WTC11 (cell line): ENCODE data around the gene F10. TPM values are rescaled to one million over a fixed set of nuclear protein-coding genes. Genes with fewer than 3 reads are reported as not detected.

Experiments used
- ATAC-seq: fragments of 200-7000 bp; cut with Tn5 transposase; 2 replicates; pipeline ENCODE4 v1.10.0; 2021; ENCODE audit warnings: mild to moderate bottlenecking, moderate library complexity
- CTCF ChIA-PET: fragments of 300-600 bp; sonication (Branson Sonifier 250); formaldehyde crosslinking; loops from one replicate; lab custom pipeline; 2021; ENCODE audit warnings: antibody characterized with exemption; lab: Charles Lee
- POLR2A ChIA-PET: fragments of 350-600 bp; sonication (Branson Sonifier 250); formaldehyde crosslinking; loops from one replicate; lab custom pipeline; 2021; ENCODE audit warnings: antibody characterized with exemption; lab: Charles Lee
- DNase-seq: peaks from one replicate; pipeline ENCODE4 v3.0.0; 2021; ENCODE audit warnings: low spot score
- H3K27ac Mint-ChIP-seq: 2 replicates; pipeline ENCODE4 v1.8.0; 2021; ENCODE audit warnings: mixed read lengths
- H3K27me3 Mint-ChIP-seq: 2 replicates; pipeline ENCODE4 v1.8.0; 2021; ENCODE audit warnings: low read depth, mild to moderate bottlenecking, moderate library complexity, mixed read lengths
- H3K36me3 Mint-ChIP-seq: 2 replicates; pipeline ENCODE4 v1.8.0; 2021; ENCODE audit warnings: mixed read lengths
- H3K4me1 Mint-ChIP-seq: 2 replicates; pipeline ENCODE4 v1.8.0; 2022; ENCODE audit warnings: mixed read lengths
- H3K4me3 Mint-ChIP-seq: 2 replicates; pipeline ENCODE4 v1.8.0; 2021; ENCODE audit warnings: mild to moderate bottlenecking, moderate library complexity, mixed read lengths
- H3K9me3 Mint-ChIP-seq: 2 replicates; pipeline ENCODE4 v1.8.0; 2021; ENCODE audit warnings: mixed read lengths
- CBFB ChIP-seq: sonication (generic); formaldehyde crosslinking; IDR thresholded peaks from 2 replicates; pipeline ENCODE4 v1.8.1; 2022; ENCODE audit warnings: mild to moderate bottlenecking, low read depth, missing genetic modification reagents
- KAT7 ChIP-seq: sonication (generic); formaldehyde crosslinking; IDR thresholded peaks from 2 replicates; pipeline ENCODE4 v1.8.1; 2023; ENCODE audit warnings: missing genetic modification reagents, mild to moderate bottlenecking, borderline replicate concordance
- PRRX2 ChIP-seq: fragments of 250-450 bp; sonication (Bioruptor Pico); IDR thresholded peaks from 2 replicates; pipeline ENCODE4 v1.8.0; 2021; ENCODE audit warnings: mild to moderate bottlenecking
- ZNF138 ChIP-seq: sonication (generic); formaldehyde crosslinking; conservative IDR thresholded peaks from 2 replicates; pipeline ENCODE4 v1.8.1; 2022; ENCODE audit warnings: mild to moderate bottlenecking, moderate library complexity, missing genetic modification reagents
- ZNF219 ChIP-seq: sonication (generic); formaldehyde crosslinking; IDR thresholded peaks from 2 replicates; pipeline ENCODE4 v1.8.0; 2023; ENCODE audit warnings: missing genetic modification reagents, mild to moderate bottlenecking, borderline replicate concordance
- ZNF232 ChIP-seq: sonication (generic); formaldehyde crosslinking; IDR thresholded peaks from 2 replicates; pipeline ENCODE4 v1.8.0; 2022; ENCODE audit warnings: mild to moderate bottlenecking, missing genetic modification reagents
- ZNF317 ChIP-seq: sonication (generic); formaldehyde crosslinking; IDR thresholded peaks from 2 replicates; pipeline ENCODE4 v1.8.1; 2023; ENCODE audit warnings: low read depth, mild to moderate bottlenecking, moderate library complexity, missing genetic modification reagents, borderline replicate concordance
- ZNF396 ChIP-seq: fragments of 250-450 bp; sonication (Bioruptor Pico); IDR thresholded peaks from 2 replicates; pipeline ENCODE4 v1.8.0; 2021; ENCODE audit warnings: mild to moderate bottlenecking, moderate library complexity, borderline replicate concordance
- ZNF416 ChIP-seq: fragments of 250-450 bp; sonication (Bioruptor Pico); IDR thresholded peaks from 2 replicates; pipeline ENCODE4 v1.9.0; 2021; ENCODE audit warnings: mild to moderate bottlenecking, inconsistent platforms
- ZNF671 ChIP-seq: fragments of 250-450 bp; sonication (Bioruptor Pico); IDR thresholded peaks from 2 replicates; pipeline ENCODE4 v1.8.0; 2021; ENCODE audit warnings: mild to moderate bottlenecking
- total RNA-seq: library from RNA; stranded (reverse); gene quantifications from 3 replicates; pipeline ENCODE4 v1.2.3, GENCODE V29; 2021
- TF ChIP-seq, protein P1 (sequence below): fragments of 250-450 bp; sonication (Bioruptor Pico); IDR thresholded peaks from 2 replicates; pipeline ENCODE4 v1.9.0; 2021; ENCODE audit warnings: mild to moderate bottlenecking, borderline replicate concordance
- TF ChIP-seq, protein P2 (sequence below): sonication (generic); formaldehyde crosslinking; IDR thresholded peaks from 2 replicates; pipeline ENCODE4 v1.8.1; 2023; ENCODE audit warnings: mild to moderate bottlenecking, missing genetic modification reagents
- TF ChIP-seq, protein P3 (sequence below): sonication (generic); formaldehyde crosslinking; IDR thresholded peaks from 2 replicates; pipeline ENCODE4 v1.8.0; 2022; ENCODE audit warnings: missing genetic modification reagents
- TF ChIP-seq, protein P4 (sequence below): sonication (generic); formaldehyde crosslinking; IDR thresholded peaks from 2 replicates; pipeline ENCODE4 v1.8.0; 2023; ENCODE audit warnings: mild to moderate bottlenecking, missing genetic modification reagents
- TF ChIP-seq, protein P5 (sequence below): sonication (generic); formaldehyde crosslinking; IDR thresholded peaks from 2 replicates; pipeline ENCODE4 v1.8.1; 2023; ENCODE audit warnings: mild to moderate bottlenecking, missing genetic modification reagents, moderate library complexity
- TF ChIP-seq, protein P6 (sequence below): sonication (generic); formaldehyde crosslinking; IDR thresholded peaks from 2 replicates; pipeline ENCODE4 v1.8.1; 2023; ENCODE audit warnings: mild to moderate bottlenecking, moderate library complexity, missing genetic modification reagents

F10 gene
- total RNA-seq, 1 experiment from 2014 or later: 0.87 TPM

DNA sequence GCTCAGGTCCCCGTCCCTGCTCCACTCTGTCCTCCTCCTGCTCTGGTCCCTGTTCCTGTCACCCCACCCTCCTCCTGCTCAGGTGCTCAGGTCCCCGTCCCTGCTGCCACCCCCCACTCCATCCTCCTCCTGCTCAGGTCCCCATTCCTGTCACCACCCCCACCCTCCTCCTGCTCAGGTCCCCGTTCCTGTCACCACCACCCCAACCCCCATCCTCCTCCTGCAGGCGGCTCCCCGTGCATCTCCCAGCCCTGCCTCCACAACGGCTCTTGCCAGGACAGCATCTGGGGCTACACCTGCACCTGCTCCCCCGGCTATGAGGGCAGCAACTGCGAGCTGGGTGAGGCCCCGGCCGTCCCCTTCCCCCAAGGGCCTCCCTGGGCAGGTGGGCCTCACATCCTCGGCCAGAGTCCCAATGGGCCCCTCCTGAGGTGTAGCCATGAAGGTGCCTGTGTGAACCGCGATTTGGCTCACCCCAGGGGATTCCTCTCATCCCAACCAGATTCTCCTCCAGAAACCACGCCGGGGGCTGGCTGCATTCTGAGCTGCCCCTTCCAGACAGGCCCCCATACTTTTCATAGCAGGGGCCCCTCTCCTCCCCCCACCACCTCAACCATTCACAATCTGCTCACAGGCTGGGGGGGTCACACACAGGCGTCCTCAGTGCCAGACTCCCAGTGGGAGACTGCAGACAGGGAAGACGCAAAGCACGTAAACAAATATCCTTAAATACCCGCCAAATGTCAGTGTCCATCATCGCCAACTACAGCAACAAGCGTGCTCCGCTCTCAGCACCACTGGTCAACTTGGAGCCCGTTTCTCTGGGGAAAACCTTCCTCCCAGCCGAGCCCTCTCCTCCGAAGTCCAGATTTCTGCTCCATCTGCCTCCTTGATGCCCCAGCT, 40.4 kb downstream of the F10 start:
- Mint-ChIP-seq H3K4me1 (peaks cover 20% of the 10 kb centered on the region), H3K9me3 (no peaks in the 10 kb centered on the region), H3K27ac (no peak overlapping the region), H3K4me3 (no peak overlapping the region), H3K27me3 (no peaks in the 10 kb centered on the region; the same call in 1 of the 2 replicates), H3K36me3 (no peaks in the 10 kb centered on the region; the same call in 1 of the 2 replicates)
- CTCF ChIA-PET: no interaction called here
- no peak for DNase-seq
- TF ChIP-seq, protein P1, sequence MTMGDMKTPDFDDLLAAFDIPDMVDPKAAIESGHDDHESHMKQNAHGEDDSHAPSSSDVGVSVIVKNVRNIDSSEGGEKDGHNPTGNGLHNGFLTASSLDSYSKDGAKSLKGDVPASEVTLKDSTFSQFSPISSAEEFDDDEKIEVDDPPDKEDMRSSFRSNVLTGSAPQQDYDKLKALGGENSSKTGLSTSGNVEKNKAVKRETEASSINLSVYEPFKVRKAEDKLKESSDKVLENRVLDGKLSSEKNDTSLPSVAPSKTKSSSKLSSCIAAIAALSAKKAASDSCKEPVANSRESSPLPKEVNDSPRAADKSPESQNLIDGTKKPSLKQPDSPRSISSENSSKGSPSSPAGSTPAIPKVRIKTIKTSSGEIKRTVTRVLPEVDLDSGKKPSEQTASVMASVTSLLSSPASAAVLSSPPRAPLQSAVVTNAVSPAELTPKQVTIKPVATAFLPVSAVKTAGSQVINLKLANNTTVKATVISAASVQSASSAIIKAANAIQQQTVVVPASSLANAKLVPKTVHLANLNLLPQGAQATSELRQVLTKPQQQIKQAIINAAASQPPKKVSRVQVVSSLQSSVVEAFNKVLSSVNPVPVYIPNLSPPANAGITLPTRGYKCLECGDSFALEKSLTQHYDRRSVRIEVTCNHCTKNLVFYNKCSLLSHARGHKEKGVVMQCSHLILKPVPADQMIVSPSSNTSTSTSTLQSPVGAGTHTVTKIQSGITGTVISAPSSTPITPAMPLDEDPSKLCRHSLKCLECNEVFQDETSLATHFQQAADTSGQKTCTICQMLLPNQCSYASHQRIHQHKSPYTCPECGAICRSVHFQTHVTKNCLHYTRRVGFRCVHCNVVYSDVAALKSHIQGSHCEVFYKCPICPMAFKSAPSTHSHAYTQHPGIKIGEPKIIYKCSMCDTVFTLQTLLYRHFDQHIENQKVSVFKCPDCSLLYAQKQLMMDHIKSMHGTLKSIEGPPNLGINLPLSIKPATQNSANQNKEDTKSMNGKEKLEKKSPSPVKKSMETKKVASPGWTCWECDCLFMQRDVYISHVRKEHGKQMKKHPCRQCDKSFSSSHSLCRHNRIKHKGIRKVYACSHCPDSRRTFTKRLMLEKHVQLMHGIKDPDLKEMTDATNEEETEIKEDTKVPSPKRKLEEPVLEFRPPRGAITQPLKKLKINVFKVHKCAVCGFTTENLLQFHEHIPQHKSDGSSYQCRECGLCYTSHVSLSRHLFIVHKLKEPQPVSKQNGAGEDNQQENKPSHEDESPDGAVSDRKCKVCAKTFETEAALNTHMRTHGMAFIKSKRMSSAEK (CRISPR knock-in tag): no peak
- no peak for TF ChIP-seq ZNF416 (CRISPR knock-in tag)
- TF ChIP-seq PRRX2 (CRISPR knock-in tag): no peak
- TF ChIP-seq, protein P2, sequence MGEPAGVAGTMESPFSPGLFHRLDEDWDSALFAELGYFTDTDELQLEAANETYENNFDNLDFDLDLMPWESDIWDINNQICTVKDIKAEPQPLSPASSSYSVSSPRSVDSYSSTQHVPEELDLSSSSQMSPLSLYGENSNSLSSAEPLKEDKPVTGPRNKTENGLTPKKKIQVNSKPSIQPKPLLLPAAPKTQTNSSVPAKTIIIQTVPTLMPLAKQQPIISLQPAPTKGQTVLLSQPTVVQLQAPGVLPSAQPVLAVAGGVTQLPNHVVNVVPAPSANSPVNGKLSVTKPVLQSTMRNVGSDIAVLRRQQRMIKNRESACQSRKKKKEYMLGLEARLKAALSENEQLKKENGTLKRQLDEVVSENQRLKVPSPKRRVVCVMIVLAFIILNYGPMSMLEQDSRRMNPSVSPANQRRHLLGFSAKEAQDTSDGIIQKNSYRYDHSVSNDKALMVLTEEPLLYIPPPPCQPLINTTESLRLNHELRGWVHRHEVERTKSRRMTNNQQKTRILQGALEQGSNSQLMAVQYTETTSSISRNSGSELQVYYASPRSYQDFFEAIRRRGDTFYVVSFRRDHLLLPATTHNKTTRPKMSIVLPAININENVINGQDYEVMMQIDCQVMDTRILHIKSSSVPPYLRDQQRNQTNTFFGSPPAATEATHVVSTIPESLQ (CRISPR knock-in tag): no peak
- TF ChIP-seq KAT7 (CRISPR knock-in tag): no peak
- no peak for TF ChIP-seq ZNF232 (CRISPR knock-in tag)
- no peak for TF ChIP-seq ZNF219 (CRISPR knock-in tag)
- TF ChIP-seq, protein P3, sequence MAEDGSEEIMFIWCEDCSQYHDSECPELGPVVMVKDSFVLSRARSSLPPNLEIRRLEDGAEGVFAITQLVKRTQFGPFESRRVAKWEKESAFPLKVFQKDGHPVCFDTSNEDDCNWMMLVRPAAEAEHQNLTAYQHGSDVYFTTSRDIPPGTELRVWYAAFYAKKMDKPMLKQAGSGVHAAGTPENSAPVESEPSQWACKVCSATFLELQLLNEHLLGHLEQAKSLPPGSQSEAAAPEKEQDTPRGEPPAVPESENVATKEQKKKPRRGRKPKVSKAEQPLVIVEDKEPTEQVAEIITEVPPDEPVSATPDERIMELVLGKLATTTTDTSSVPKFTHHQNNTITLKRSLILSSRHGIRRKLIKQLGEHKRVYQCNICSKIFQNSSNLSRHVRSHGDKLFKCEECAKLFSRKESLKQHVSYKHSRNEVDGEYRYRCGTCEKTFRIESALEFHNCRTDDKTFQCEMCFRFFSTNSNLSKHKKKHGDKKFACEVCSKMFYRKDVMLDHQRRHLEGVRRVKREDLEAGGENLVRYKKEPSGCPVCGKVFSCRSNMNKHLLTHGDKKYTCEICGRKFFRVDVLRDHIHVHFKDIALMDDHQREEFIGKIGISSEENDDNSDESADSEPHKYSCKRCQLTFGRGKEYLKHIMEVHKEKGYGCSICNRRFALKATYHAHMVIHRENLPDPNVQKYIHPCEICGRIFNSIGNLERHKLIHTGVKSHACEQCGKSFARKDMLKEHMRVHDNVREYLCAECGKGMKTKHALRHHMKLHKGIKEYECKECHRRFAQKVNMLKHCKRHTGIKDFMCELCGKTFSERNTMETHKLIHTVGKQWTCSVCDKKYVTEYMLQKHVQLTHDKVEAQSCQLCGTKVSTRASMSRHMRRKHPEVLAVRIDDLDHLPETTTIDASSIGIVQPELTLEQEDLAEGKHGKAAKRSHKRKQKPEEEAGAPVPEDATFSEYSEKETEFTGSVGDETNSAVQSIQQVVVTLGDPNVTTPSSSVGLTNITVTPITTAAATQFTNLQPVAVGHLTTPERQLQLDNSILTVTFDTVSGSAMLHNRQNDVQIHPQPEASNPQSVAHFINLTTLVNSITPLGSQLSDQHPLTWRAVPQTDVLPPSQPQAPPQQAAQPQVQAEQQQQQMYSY (CRISPR knock-in tag): no peak
- TF ChIP-seq CBFB (CRISPR knock-in tag): no peak
- TF ChIP-seq, protein P4, sequence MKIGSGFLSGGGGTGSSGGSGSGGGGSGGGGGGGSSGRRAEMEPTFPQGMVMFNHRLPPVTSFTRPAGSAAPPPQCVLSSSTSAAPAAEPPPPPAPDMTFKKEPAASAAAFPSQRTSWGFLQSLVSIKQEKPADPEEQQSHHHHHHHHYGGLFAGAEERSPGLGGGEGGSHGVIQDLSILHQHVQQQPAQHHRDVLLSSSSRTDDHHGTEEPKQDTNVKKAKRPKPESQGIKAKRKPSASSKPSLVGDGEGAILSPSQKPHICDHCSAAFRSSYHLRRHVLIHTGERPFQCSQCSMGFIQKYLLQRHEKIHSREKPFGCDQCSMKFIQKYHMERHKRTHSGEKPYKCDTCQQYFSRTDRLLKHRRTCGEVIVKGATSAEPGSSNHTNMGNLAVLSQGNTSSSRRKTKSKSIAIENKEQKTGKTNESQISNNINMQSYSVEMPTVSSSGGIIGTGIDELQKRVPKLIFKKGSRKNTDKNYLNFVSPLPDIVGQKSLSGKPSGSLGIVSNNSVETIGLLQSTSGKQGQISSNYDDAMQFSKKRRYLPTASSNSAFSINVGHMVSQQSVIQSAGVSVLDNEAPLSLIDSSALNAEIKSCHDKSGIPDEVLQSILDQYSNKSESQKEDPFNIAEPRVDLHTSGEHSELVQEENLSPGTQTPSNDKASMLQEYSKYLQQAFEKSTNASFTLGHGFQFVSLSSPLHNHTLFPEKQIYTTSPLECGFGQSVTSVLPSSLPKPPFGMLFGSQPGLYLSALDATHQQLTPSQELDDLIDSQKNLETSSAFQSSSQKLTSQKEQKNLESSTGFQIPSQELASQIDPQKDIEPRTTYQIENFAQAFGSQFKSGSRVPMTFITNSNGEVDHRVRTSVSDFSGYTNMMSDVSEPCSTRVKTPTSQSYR: no peak
- TF ChIP-seq ZNF396 (CRISPR knock-in tag): no peak
- TF ChIP-seq, protein P5, sequence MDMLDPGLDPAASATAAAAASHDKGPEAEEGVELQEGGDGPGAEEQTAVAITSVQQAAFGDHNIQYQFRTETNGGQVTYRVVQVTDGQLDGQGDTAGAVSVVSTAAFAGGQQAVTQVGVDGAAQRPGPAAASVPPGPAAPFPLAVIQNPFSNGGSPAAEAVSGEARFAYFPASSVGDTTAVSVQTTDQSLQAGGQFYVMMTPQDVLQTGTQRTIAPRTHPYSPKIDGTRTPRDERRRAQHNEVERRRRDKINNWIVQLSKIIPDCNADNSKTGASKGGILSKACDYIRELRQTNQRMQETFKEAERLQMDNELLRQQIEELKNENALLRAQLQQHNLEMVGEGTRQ (CRISPR knock-in tag): no peak
- no peak for TF ChIP-seq ZNF138 (CRISPR knock-in tag)
- TF ChIP-seq, protein P6, sequence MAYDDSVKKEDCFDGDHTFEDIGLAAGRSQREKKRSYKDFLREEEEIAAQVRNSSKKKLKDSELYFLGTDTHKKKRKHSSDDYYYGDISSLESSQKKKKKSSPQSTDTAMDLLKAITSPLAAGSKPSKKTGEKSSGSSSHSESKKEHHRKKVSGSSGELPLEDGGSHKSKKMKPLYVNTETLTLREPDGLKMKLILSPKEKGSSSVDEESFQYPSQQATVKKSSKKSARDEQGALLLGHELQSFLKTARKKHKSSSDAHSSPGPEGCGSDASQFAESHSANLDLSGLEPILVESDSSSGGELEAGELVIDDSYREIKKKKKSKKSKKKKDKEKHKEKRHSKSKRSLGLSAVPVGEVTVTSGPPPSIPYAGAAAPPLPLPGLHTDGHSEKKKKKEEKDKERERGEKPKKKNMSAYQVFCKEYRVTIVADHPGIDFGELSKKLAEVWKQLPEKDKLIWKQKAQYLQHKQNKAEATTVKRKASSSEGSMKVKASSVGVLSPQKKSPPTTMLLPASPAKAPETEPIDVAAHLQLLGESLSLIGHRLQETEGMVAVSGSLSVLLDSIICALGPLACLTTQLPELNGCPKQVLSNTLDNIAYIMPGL (CRISPR knock-in tag): no peak
- TF ChIP-seq ZNF671 (CRISPR knock-in tag): no peak
- TF ChIP-seq ZNF317 (CRISPR knock-in tag): no peak
- POLR2A ChIA-PET: no interaction called here
- no peak; the same call in none of the 2 replicates for ATAC-seq
